Stomach (tissue), 4 donors: ENCODE results near the gene TPX2.

Experiments used
- CTCF ChIP-seq, 7 experiments: fragments of 450-650 bp in 4 of 7; fragments of 200-600 bp in 3 of 7; sonication (generic) in 3 of 7; IDR thresholded peaks; one replicate each; pipeline ENCODE4 v1.5.1; 2016 to 2019; ENCODE audit warnings: antibody characterized with exemption in 7 of 7, control low read depth in 2 of 7, mild to moderate bottlenecking in 1 of 7
- EP300 ChIP-seq: sonication (generic); formaldehyde crosslinking; IDR thresholded peaks from one replicate; pipeline ENCODE4 v1.6.1; 2017; ENCODE audit warnings: antibody characterized with exemption
- POLR2AphosphoS5 ChIP-seq, 3 donors: sonication (generic); formaldehyde crosslinking; IDR thresholded peaks; one replicate each; pipeline ENCODE4 v1.6.1; 2016; ENCODE audit warnings: antibody characterized with exemption in 3 of 3

- TF ChIP-seq EP300 (no peak), CTCF (IDR thresholded peaks at IDR 0.05) (no peak), POLR2AphosphoS5 (IDR thresholded peaks at IDR 0.05) (no peak)
These were observed 22.7 kb upstream of the TPX2 start for GRCh38 chr20:31716351-31716750.
